Kidney (tissue), 14 donors: Measurements from ENCODE around the gene RUNX1. TPM values are rescaled to one million over a fixed set of nuclear protein-coding genes. Genes with fewer than 3 reads are reported as not detected.

Source experiments
- DNase-seq, 5 donors: peaks; one replicate each; pipeline ENCODE4 v3.0.0-alpha.2; 2013 to 2020
- FAIRE-seq: peaks from 2 replicates; lab custom pipeline; 2012; peaks lifted over from hg19 to GRCh38; lab: Jason Lieb, UNC
- H3K27ac ChIP-seq, 2 donors: one replicate each; pipeline ENCODE4 v1.7.0; 2013; ENCODE audit warnings: low read depth in 2 of 2, low read length in 2 of 2, inconsistent platforms in 1 of 2
- H3K27me3 ChIP-seq: one replicate; pipeline ENCODE4 v1.7.1; 2013; ENCODE audit warnings: low read length, inconsistent platforms; ENCODE audit not compliant: control insufficient read depth, insufficient read depth
- H3K36me3 ChIP-seq, 3 donors: one replicate each; pipeline versions ENCODE4 v1.7.0 to v1.7.1; 2013; ENCODE audit warnings: low read length in 3 of 3, control low read depth in 1 of 3, inconsistent platforms in 1 of 3; ENCODE audit not compliant: insufficient read depth in 3 of 3, control insufficient read depth in 2 of 3
- H3K4me1 ChIP-seq, 3 donors: one replicate each; pipeline versions ENCODE4 v1.7.0 to v1.7.1; 2013; ENCODE audit warnings: low read length in 3 of 3, inconsistent platforms in 1 of 3, low read depth in 1 of 3; ENCODE audit not compliant: control insufficient read depth in 2 of 3, insufficient read depth in 2 of 3
- H3K4me3 ChIP-seq, 3 donors: one replicate each; pipeline versions ENCODE4 v1.7.0 to v1.8.1; 2013; ENCODE audit warnings: low read length in 3 of 3, control low read depth in 1 of 3, inconsistent platforms in 1 of 3
- H3K9ac ChIP-seq, 3 donors: one replicate each; pipeline versions ENCODE4 v1.7.0 to v1.7.1; 2013; ENCODE audit warnings: low read length in 3 of 3, control low read depth in 1 of 3, inconsistent platforms in 1 of 3
- H3K9me3 ChIP-seq, 3 donors: one replicate each; pipeline versions ENCODE4 v1.7.0 to v1.7.1; 2013; ENCODE audit warnings: low read length in 3 of 3, control low read depth in 1 of 3, inconsistent platforms in 1 of 3; ENCODE audit not compliant: control insufficient read depth in 2 of 3, insufficient read depth in 1 of 3
- CTCF ChIP-seq: IDR thresholded peaks from 3 replicates; pipeline ENCODE4 v1.5.1; 2012; ENCODE audit warnings: mild to moderate bottlenecking, moderate library complexity, borderline replicate concordance; ENCODE audit not compliant: insufficient read depth; ENCODE audit errors: extremely low read depth
- intact Hi-C: fragments of 100-400 bp; cut with DNase I; formaldehyde crosslinking; loops from one replicate; pipeline ENCODE4 v1.11.1; 2022
- polyA plus RNA-seq: library from polyadenylated mRNA; stranded (reverse); fragments of 350-450 nt; fragmentation: Illumina TruSeq; extraction: RNeasy Lipid Tissue Mini Kit (QIAGEN cat#74804); gene quantifications from one replicate; pipeline ENCODE4 v1.2.3, GENCODE V29; 2014; ENCODE audit warnings: low read depth, low replicate concordance; ENCODE audit not compliant: insufficient read depth
- total RNA-seq: library from RNA; stranded (reverse); fragmentation: NEBNext Ultra II Directional; extraction: Animal tissue kit (Norgen Biotek cat#: 25700); gene quantifications from one replicate; pipeline ENCODE4 v1.2.1, GENCODE V29; 2021
- donor health status: control.
- donor health status: control.
- donor health status: control.
- donor health status: control.
- donor health status: control.
- donor health status: DM: yes; HTN: yes; CAD: no.
- donor health status: Normal renal cell carcinoma (clear cell type).

Gene RUNX1
- total and polyA plus RNA-seq, 2 donors from 2014 or later, result 1.3 to 58.0 TPM

- H3K4me1 ChIP-seq, result no peaks in the 10 kb centered on the region
- TF ChIP-seq CTCF, result no peak
- no peaks in the 10 kb centered on the region for H3K27me3 ChIP-seq
- no peaks in the 10 kb centered on the region for H3K36me3 ChIP-seq
- intact Hi-C loops, result no loop called here
- H3K27ac ChIP-seq, result no peak overlapping the region
- H3K9me3 ChIP-seq, result no peaks in the 10 kb centered on the region
- no peak for DNase-seq
- H3K9ac ChIP-seq, result no peak overlapping the region
- FAIRE-seq, result no peak
- H3K4me3 ChIP-seq, result no peak overlapping the region
Measured at GRCh38 chr21:35005077-35005476, 44.0 kb downstream of the RUNX1 start.

- no peak for TF ChIP-seq CTCF
- no peaks in the 10 kb centered on the region for H3K36me3 ChIP-seq
- H3K27me3 ChIP-seq, result no peaks in the 10 kb centered on the region
- H3K4me3 ChIP-seq, result no peak overlapping the region
- no peak overlapping the region for H3K27ac ChIP-seq
- H3K9me3 ChIP-seq, result no peaks in the 10 kb centered on the region
- H3K4me1 ChIP-seq, result no peaks in the 10 kb centered on the region
- DNase-seq (no peak), FAIRE-seq (no peak)
- intact Hi-C loops, result no loop called here
- H3K9ac ChIP-seq, result no peak overlapping the region
Measured at GRCh38 chr21:35004314-35004713, 44.8 kb downstream of the RUNX1 start.

GRCh38 chr21:35002879-35003722, 46.0 kb downstream of the RUNX1 start:
- no peak for FAIRE-seq
- no peak for TF ChIP-seq CTCF
- Histone ChIP-seq H3K36me3 (no peaks in the 10 kb centered on the region), H3K4me1 (no peaks in the 10 kb centered on the region), H3K4me3 (no peak overlapping the region), H3K9ac (no peak overlapping the region), H3K9me3 (no peaks in the 10 kb centered on the region), H3K27ac (no peak overlapping the region), H3K27me3 (no peaks in the 10 kb centered on the region)
- DNase-seq, result no peak
- intact Hi-C loops, result no loop called here
